ENCODE results near the gene SHISA7. TPM values are rescaled to one million over a fixed set of nuclear protein-coding genes. Genes with fewer than 3 reads are reported as not detected.

Gene SHISA7
- total RNA-seq, 1 donor from 2014 or later: not detected

DNA sequence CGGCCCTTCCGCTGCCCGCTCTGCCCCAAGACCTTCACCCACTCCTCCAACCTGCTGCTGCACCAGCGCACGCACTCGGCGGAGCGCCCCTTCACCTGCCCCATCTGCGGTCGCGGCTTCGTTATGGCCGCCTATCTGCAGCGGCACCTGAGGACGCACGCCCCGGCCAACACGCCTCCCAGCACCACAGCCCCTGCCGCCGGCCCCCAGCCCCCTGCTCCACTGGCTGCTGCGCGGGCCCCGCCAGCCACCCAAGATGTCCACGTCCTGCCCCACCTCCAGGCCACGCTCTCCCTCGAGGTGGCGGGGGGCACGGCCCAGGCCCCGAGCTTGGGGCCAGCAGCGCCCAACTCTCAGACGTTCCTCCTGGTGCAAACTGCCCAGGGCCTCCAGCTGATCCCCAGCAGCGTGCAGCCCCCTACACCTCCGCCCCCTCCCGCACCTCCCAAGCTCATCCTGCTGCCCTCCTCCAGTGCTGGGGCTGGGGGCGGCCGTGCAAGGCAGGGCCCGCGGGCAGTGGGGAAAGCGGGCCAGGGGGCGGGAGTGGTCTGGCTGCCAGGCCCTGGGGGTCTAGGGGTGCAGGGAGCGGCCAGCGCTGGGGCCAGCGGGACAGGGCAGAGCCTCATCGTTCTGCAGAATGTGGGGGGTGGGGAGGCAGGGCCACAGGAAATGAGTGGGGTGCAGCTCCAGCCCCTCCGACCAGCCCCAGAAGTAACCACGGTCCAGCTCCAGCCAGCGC, 40.0 kb upstream of the SHISA7 start:
- Mint-ChIP-seq H3K27me3 (ENCODE audit: low read depth) (no peaks in the 10 kb centered on the region), H3K36me3 (ENCODE audit: low read depth) (no peaks in the 10 kb centered on the region), H3K4me3 (ENCODE audit: unreplicated experiment) (no peak overlapping the region), H3K4me1 (ENCODE audit: low read depth) (peaks cover 38% of the 10 kb centered on the region), H3K9me3 (ENCODE audit: low read depth) (no peaks in the 10 kb centered on the region), H3K27ac (ENCODE audit: unreplicated experiment) (no peak overlapping the region)
- no peak for TF ChIP-seq CTCF (IDR thresholded peaks at IDR 0.05)
- no peak for DNase-seq (ENCODE audit: low spot score)

DNA sequence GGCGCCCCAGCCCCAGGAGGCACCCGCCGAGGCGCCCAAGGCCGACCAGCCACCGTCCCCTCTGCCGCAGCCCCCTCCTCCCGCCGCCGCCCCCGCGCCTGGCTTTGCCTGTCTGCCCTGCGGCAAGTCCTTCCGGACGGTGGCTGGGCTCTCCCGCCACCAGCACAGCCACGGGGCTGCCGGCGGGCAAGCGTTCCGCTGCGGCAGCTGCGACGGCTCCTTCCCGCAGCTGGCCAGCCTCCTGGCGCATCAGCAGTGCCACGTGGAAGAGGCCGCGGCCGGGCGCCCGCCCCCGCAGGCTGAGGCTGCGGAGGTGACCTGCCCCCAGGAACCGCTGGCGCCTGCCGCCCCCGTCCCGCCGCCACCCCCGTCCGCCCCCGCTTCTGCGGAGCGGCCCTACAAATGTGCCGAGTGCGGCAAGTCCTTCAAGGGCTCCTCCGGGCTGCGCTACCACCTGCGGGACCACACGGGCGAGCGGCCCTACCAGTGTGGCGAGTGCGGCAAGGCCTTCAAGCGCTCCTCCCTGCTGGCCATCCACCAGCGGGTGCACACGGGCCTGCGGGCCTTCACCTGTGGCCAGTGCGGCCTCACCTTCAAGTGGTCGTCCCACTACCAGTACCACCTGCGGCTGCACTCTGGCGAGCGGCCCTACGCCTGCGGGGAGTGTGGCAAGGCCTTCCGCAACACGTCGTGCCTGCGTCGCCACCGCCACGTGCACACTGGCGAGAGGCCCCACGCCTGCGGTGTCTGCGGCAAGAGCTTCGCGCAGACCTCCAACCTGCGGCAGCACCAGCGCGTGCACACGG, 39.3 kb upstream of the SHISA7 start:
- Mint-ChIP-seq H3K4me3 (ENCODE audit: unreplicated experiment) (no peak overlapping the region), H3K27ac (ENCODE audit: unreplicated experiment) (no peak overlapping the region), H3K27me3 (ENCODE audit: low read depth) (no peaks in the 10 kb centered on the region), H3K4me1 (ENCODE audit: low read depth) (peaks cover 39% of the 10 kb centered on the region), H3K9me3 (ENCODE audit: low read depth) (no peaks in the 10 kb centered on the region), H3K36me3 (ENCODE audit: low read depth) (no peaks in the 10 kb centered on the region)
- no peak for DNase-seq (ENCODE audit: low spot score)
- TF ChIP-seq CTCF (IDR thresholded peaks at IDR 0.05): no peak

DNA sequence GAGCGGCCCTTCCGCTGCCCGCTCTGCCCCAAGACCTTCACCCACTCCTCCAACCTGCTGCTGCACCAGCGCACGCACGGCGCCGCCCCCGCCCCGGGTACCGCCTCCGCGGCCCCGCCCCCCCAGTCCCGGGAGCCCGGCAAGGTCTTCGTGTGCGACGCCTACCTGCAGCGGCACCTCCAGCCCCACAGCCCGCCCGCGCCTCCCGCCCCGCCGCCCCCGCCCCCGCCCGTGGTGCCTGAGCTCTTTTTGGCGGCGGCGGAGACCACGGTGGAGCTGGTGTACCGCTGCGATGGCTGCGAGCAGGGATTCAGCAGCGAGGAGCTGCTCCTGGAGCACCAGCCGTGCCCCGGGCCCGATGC, 38.7 kb upstream of the SHISA7 start:
- Mint-ChIP-seq H3K27me3 (ENCODE audit: low read depth) (no peaks in the 10 kb centered on the region), H3K4me1 (ENCODE audit: low read depth) (peaks cover 37% of the 10 kb centered on the region), H3K4me3 (ENCODE audit: unreplicated experiment) (no peak overlapping the region), H3K36me3 (ENCODE audit: low read depth) (no peaks in the 10 kb centered on the region), H3K27ac (ENCODE audit: unreplicated experiment) (no peak overlapping the region), H3K9me3 (ENCODE audit: low read depth) (no peaks in the 10 kb centered on the region)
- no peak for DNase-seq (ENCODE audit: low spot score)
- TF ChIP-seq CTCF (IDR thresholded peaks at IDR 0.05): no peak

- TF ChIP-seq CTCF (IDR thresholded peaks at IDR 0.05): no peak
- Mint-ChIP-seq H3K4me3 (ENCODE audit: unreplicated experiment) (no peak overlapping the region), H3K4me1 (ENCODE audit: low read depth) (peaks cover 36% of the 10 kb centered on the region), H3K27me3 (ENCODE audit: low read depth) (no peaks in the 10 kb centered on the region), H3K36me3 (ENCODE audit: low read depth) (no peaks in the 10 kb centered on the region), H3K27ac (ENCODE audit: unreplicated experiment) (no peak overlapping the region), H3K9me3 (ENCODE audit: low read depth) (no peaks in the 10 kb centered on the region)
- peak; percentile 81 for DNase-seq (ENCODE audit: low spot score)
Observed at GRCh38 chr19:55481148-55481793, 38.2 kb upstream of the SHISA7 start.
